A549 treated with CpdA at 1 μM for 4 hours (cell line): ENCODE data around the gene EFCC1. TPM values are rescaled to one million over a fixed set of nuclear protein-coding genes. Genes with fewer than 3 reads are reported as not detected.

ENCODE experiments used
- total RNA-seq: library from RNA; stranded (reverse); fragments of 200-300 nt; extraction: Qiagen RNA extraction; gene quantifications from 5 replicates; pipeline ENCODE4 v1.2.3, GENCODE V29; 2022; ENCODE audit warnings: low read depth

Gene EFCC1
- 0.06 TPM in 1 of 5 replicates, not detected in the others for total RNA-seq

GRCh38 chr3:129001101-129001805 lies at the start of gene EFCC1:
EFCC1 (plus strand) TSS chr3:129001304; CDS start chr3:129001629, 325 bp downstream.

GRCh38 chr3:128993461-128994172 lies 7.5 kb upstream of the EFCC1 start, which contains the start of gene CFAP92:
CFAP92 (minus strand) TSS chr3:128994076; CDS start chr3:128993304, 772 bp downstream.

GRCh38 chr3:129060276-129061022 lies 59.3 kb downstream of the EFCC1 start, which contains the start of gene GP9:
GP9 (plus strand) TSS chr3:129060779; CDS start chr3:129061740, 961 bp downstream.

Other genes starting within 250 kb of the EFCC1 start
- gene ACAD9, start 121.7 kb upstream of the EFCC1 start, total RNA-seq = 21.5 to 29.0 TPM (median 24.9 TPM) in 5 replicates
- gene CFAP92, start 7.2 kb upstream of the EFCC1 start, total RNA-seq = 0.03 to 0.25 TPM in 2 of 5 replicates, not detected in the others
- gene GP9, start 59.5 kb downstream of the EFCC1 start, total RNA-seq = not detected in 5 replicates
- gene RAB43, start 120.5 kb downstream of the EFCC1 start, total RNA-seq = 2.3 to 5.3 TPM (median 4.3 TPM) in 5 replicates
- 22.2 to 25.5 TPM (median 22.7 TPM) in 5 replicates for gene ISY1, start 159.8 kb downstream of the EFCC1 start, total RNA-seq
- gene CNBP, start 182.6 kb downstream of the EFCC1 start, total RNA-seq = 316 to 353 TPM (median 336 TPM) in 5 replicates
- gene COPG1, start 248.3 kb downstream of the EFCC1 start, total RNA-seq = 70.0 to 84.5 TPM (median 80.6 TPM) in 5 replicates